GM12878 (cell line): ENCODE results near the gene GHDC.

Source experiments
- REST ChIP-seq: IDR thresholded peaks from 2 replicates; pipeline ENCODE4 v1.6.1; 2012; ENCODE audit warnings: mild to moderate bottlenecking, low read depth, low read length
- TAF1 ChIP-seq: IDR thresholded peaks from 2 replicates; pipeline ENCODE4 v1.6.1; 2011; ENCODE audit warnings: mild to moderate bottlenecking, low read depth, low read length, borderline replicate concordance

- TF ChIP-seq TAF1 (no peak), REST (no peak)
Measured at GRCh38 chr17:42182927-42183734, 11.2 kb downstream of the GHDC start.
